Myocyte (in vitro differentiated cells): ENCODE data around the gene SLC36A3. TPM values are rescaled to one million over a fixed set of nuclear protein-coding genes. Genes with fewer than 3 reads are reported as not detected.
A peak's percentile ranks its signal among the peaks of the same experiment; 100 is the strongest.
"Not testable (repeated sequence)": the region's sequence is repeated elsewhere in the genome, so short reads cannot be mapped to it uniquely, and the experiment has no call there.

Experiments used
- DNase-seq: peaks from one replicate; pipeline ENCODE4 v3.0.0-alpha.2; 2012; ENCODE audit warnings: low read depth
- total RNA-seq: library from RNA; depleted of rRNA; stranded (reverse); fragments of >200 nt; gene quantifications from 2 replicates; pipeline ENCODE4 v1.2.3, GENCODE V29; 2014

Gene SLC36A3
- total RNA-seq, 1 donor from 2014 or later, result not detected

DNA sequence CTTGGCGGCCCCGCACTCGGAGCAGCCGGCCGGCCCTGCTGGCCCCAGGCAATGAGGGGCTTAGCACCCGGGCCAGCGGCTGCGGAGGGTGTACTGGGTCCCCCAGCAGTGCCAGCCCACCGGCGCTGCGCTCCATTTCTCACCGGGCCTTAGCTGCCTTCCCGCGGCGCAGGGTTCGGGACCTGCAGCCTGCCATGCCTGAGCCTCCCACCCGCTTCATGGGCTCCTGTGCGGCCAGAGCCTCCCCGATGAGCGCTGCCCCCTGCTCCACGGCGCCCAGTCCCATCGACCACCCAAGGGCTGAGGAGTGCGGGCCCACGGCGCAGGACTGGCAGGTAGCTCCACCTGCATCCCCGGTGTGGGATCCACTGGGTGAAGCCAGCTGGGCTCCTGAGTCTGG, 5.7 kb upstream of the SLC36A3 start:
- not testable (repeated sequence) for DNase-seq

DNA sequence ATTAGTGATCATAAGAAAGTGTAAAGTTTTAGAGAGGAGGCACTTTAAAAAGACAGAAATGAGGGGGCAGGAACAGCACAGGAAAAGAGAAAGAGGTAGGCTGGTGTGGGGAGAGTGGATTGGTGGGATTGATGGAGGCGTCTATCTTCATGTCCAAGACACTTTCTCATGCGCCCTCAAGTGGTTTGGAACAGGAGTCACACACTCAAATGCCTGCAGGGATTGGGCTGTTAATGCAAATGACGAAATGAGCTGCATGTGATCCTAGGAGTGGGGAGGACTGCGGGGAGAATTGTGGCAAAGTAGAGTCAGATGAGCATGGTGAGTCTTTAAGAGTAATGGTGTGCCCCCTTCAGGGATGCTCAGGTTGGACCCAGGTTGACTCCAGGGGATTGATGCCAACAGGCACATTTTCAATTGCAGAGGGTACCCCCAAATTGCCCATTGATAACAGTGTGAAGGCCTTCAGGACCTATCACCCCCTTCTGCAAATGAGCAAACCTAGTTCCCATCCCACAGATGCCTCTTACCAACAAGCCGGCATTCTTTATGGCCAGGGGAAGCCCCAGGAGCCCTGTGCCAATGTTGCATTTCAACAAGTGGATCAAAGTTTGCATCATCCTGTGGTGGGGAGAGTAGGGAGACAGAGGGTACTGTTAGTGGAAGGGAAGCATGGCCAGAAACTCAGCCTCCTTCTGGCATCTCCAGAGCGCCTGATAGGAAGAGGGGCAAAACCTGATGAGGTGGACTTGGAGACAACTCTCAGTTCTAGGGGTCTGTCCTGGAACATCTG, 5.3 kb downstream of the SLC36A3 start:
- no peak for DNase-seq

DNA sequence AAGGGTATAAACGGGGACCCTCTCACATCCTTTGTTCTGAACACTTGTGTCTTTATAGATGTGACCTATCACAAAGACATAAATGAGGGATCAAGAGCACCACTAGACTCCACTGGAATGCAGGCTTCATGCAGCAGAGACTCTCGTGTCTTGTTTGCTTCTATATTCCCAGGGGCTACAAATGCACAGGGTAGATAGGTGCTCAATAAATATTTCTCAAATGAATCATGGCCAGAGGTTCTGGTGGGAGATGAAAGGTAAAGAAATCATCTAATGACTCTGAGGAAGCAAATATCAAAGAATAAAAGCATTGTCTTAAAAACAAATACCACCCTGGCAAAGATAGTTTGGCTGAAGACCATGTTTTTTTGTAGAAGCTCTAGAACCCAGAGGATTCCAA, 6.6 kb downstream of the SLC36A3 start:
- no peak for DNase-seq

DNA sequence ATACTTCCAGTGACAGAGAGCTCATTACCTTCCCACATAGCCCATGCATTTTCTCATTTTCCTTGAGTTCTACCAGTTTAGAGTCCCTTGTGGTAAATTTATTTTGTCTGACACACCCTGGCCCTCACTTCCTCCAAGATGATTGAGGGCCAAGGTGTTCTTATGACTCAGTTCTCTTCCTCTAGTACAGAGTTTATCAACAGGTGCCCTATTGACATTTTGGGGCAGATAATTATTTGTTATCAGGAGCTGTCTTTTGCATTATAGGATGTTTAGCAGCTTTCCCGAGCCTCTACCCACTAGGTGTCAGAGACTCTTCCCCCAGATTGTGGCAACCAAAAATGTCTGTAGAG, 7.1 kb downstream of the SLC36A3 start:
- no peak for DNase-seq

DNA sequence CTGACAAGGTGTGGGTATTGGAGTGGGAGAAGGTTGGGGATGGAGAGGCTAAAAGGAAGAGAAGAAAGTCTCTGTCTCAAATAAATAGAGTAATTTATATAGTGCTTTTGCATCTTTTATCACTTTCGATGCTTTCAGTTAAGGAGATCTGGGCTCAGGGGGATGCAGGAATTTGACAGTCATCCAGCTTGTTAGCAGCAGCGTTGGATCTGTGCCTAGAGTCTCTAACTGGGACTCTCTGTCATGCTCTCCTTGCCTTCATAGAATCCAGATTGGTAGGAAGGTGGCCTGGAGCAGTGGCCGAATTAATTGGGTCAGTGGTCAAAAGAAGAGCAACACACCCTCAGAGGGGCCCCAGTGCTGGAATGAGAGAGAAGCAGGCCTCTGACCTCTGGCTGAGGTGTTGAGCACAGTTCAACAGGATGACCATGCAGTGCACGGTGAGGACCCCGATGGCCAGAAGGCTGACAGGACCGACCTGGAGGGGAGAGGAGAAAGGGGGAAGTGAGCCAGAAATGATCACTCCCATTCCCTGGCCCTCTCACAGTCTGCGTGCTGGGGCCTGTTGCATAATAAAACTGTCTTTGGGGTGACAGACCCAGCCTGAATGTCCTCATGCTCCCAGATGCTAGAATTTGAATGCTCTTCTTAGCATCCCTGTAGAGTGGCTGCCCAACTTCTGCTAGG, 7.6 kb downstream of the SLC36A3 start:
- DNase-seq, result no peak

DNA sequence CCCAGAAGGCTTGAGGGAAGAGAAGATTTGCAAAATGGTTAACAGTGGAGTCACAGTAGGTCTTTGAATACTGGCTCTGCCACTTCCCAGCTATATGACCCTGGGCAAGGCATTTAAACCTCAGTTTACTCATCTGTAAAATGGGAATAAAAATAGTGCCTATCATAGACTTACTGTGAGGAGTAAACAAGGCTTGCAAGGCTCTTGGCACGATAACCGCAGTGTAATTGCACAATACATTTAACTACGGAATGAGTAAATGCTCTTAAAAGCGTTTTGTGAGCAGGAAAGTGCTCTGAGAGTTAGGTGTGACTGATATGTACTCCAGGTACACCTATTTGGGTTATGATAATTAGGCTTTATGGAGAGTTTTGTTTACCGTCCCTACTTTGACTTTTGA, 8.4 kb downstream of the SLC36A3 start:
- no peak for DNase-seq

DNA sequence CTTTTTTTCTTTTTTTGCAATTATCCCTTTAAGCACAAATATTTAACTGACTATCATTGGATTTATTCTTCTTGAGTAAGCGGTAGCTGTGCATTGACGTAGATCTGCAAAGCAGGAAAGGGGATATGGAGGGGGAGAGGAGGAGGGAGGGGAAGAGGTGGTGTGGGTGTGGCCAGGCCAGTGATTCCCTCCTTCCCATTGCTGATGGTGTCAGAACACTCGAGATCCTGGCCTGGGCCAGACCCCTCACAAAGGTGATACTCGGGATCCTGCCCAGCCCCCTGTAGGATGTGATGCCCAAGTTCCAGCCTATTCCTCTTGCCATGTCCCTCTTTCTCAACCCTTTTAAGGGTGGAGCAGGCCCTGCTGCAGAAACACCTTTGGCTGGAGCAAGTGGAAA, 9.9 kb downstream of the SLC36A3 start:
- no peak for DNase-seq

DNA sequence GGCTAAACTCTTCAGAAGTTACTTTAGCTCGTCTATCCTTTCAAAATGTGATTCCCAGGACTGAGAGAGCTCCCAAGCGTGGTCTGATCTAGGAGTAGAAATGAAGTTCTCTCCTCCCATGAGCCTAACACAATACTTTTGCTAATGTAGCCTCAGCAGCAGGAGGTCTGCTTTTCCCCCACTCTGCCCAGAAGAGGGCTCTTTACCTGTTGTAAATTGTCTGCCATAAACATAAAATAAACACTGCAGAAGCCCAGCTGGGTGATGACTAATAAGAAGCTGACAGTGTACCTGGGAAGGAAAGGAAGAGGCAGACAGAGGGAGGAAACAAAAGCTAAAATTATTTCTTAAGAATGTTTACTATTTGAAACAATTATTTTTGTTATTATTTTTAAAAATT, 15.4 kb downstream of the SLC36A3 start:
- DNase-seq, result no peak

DNA sequence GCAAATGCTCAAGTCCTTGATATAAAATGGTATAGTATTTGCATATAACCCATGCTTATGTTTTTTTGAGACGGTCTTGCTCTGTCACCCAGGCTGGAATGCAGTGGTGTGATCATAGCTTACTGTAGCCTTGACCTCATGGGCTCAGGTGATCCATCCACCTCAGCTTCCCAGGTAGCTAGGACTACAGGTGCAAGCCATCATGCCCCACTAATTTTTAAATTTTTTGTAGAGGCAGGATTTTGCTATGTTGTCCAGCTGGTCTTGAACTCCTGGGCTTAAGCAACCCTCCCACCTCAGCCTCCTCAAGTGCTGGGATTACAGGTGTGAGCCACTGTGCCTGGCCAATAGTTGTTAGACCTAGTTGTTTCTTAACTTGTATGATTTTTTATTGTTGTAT, 17.3 kb downstream of the SLC36A3 start:
- DNase-seq, result no peak

DNA sequence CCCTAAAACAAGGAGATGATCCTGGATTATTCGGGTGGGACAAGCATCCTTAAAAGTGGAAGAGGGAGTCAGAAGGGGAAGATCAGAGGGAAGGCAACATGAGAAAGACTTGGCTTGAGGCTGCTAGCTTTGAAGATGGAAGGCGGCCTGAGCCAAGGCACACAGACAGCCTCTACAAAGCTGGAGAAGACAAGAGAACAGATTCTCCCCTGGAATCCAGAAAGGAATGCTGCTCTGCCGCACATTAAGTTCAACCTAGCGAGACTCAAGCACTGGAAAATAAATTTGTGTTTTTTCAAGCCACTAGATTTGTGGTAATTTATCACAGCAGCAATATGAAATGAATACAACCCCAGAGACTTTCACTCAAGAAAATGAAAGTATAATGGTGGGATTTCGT, 17.9 kb downstream of the SLC36A3 start:
- DNase-seq, result no peak

DNA sequence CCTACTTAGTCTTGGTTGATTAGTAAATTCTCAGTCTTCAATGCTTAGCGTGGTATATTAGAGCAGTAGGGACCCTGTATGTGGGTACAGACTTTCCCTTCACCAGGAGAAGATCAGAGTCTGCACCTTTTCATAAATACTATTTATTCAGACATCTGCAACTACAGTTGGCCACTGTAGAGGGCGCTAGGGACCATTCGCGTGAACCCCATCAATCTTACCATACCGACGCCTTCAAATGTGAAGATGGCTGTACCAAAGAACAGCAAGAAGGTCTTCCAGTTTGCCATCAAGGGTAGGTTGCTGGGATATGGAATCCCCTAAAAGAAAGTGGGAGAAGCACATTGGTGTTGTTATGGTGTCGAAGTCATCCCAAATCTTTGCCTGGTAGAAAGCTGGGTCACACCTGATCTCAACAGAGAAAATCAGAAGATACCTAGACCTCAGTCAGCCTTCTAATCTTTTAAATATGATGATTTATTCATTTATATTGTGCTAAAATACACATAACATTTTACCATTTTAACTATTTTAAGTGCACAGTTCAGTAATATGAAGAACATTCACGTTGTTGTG, 19.1 kb downstream of the SLC36A3 start:
- no peak for DNase-seq

DNA sequence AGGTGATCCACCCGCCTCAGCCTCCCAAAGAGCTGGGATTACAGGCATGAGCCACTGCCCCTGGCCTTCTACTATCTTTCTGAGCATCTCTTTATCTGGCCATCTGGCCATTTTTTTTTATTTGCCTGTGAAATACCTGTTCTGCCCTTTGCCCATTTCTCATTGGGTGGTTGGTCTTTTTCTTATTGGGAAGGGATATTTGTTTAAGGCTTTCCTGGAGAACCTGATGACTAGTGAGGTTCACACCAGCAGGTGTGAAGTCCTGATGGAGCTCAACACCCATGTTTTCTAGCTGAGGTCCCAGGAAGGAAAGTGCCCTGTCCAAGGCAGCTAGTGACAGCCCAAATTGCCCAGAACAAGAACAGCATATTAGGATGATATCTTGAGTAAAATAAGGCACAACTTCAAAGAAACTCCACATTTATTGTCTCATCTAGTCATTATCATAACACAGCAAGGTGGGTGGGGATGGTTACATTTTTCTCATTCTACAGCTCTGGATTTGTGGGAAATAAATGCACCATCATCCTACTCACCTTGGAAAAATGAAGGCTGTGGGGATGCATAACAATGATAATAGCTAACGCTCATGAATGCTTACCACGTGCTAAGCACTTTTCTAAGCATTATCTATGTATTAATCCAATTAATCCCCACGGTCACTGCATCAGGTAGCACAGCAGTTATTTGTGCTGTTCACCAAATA, 20.3 kb downstream of the SLC36A3 start:
- no peak for DNase-seq

DNA sequence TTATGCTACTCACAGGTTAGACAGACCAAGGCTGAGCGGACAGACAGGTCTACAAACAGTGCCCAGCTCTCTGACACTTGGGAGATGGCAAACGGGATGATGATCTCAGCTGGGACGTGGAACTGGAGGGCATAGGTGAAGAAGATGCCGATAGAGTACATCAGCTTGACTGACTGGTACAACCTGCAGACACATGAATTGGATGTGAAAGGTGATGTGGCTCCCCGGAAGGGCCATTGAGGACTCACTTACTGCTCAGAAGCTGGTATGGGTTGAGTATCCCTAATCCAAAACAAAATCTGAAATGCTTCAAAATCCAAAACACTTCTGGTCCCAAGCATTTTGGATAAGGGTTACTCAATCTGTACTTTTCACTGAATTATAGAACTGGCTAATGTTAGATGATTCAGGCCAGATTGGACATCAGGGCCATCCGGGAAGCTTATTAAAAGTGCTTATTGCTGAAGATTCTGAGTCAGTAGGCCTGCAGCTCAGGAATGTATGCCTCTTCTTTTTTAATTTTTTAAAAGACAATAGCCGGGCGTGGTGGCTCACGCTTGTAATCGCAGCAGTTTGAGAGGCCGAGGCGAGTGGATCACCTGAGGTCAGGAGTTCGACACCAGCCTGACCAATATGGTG, 22.4 kb downstream of the SLC36A3 start:
- DNase-seq, result no peak

DNA sequence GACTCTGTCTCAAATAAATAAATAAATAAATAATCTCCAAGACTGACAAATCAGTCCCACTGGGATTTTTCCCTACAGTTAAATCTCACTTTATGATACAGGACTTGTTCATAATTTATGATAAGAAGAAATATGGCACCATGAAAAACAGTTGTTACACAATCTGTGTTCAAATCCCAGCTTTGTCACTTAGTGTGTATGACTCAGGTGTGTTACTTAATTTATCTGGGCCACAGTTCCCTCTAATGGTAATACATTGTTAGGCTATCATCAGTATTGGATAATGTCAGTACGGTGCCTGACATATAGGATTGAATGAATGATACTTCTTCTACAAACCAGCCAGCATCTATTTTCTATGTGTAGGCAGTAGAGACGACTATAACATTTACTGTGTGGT, 23.1 kb downstream of the SLC36A3 start:
- no peak for DNase-seq

DNA sequence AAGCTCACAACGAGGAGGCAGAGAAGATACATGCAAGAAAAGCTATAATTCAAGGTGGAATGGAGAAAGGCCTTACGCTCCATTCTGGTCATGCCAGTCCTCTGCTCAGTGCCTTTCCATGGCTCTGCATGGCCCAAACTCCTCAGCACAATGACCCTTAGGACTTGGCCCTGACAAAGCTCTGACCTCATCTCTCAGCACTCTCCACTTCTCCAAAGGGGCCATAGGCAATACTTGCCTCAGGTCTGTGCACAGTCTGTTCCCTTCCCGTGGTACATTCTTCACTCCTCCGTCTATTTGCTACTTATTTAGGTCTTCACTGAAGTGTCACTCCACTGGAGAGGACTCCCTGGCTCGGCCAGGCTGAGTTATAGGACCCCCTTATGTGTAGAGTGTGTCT, 24.7 kb downstream of the SLC36A3 start:
- DNase-seq, result no peak

DNA sequence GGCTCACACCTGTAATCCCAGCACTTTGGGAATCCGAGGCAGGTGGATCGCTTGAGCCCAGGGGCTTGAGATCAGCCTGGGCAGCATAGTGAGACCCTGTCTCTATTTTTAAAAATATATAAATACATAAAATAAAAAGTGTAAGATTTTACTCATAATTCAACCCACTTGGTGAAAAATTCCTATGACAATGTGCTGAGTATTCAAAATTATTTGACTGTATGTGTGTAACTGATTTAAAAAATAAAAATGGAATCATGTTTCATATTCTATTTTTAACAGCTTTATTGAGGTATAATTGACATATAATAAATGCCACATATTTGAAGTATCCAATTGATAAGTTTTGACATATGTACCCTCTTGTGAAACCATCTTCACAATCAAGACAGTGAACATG, 27.8 kb downstream of the SLC36A3 start:
- no peak for DNase-seq

DNA sequence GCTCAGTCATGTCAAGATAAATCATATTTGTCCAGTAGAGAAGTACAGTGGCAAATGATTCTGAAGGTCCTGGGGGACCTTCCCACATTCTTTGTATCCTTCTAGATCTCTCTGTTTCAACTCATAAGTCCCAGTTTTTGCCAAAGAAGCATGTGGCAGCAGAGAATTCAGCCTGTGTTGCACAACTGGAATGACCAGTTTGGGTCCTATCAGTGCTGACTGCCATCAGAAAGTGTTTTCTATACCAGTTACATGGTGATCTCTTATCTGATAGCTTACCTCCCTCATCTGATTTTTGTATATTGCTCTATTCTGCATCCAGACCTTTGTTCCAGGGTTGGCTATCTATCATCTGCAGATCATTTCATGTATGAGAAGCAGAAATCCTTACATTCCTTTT, 28.9 kb downstream of the SLC36A3 start:
- no peak for DNase-seq

DNA sequence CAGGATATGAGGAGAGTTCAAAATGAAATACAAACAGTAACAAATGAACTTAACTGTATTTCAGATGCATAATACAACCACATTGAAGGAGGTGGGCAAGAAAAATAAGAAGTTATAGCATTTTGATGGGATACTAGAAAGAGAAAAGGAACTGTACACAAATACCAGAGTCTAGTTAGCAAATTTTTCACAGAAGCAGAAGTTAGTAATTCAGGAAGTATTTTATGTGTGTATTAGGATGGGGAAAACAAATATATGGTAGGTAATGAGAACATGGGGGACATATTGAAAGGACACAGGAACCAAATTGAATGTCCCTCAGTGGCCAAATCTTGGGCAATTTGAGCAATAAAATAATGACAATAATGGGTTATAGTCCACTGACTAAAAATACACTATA, 32.2 kb downstream of the SLC36A3 start:
- no peak for DNase-seq

DNA sequence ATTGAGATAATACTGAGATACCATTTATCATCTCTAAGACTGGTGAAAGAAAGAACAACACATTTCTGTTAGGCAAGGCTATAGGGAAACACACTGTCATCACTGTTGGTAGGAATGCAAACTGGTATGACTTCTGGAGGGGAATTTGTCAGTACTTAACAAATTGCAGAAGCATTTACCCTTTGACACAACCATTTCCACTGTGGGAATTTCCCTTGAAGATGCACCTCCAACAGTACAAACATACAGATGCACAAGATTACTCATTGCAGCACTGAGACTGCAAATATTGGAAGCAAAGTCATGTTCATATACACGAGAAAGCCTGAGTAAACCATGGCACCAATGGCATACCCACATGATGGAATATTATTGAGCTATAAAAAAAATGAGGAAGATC, 33.0 kb downstream of the SLC36A3 start:
- no peak for DNase-seq

DNA sequence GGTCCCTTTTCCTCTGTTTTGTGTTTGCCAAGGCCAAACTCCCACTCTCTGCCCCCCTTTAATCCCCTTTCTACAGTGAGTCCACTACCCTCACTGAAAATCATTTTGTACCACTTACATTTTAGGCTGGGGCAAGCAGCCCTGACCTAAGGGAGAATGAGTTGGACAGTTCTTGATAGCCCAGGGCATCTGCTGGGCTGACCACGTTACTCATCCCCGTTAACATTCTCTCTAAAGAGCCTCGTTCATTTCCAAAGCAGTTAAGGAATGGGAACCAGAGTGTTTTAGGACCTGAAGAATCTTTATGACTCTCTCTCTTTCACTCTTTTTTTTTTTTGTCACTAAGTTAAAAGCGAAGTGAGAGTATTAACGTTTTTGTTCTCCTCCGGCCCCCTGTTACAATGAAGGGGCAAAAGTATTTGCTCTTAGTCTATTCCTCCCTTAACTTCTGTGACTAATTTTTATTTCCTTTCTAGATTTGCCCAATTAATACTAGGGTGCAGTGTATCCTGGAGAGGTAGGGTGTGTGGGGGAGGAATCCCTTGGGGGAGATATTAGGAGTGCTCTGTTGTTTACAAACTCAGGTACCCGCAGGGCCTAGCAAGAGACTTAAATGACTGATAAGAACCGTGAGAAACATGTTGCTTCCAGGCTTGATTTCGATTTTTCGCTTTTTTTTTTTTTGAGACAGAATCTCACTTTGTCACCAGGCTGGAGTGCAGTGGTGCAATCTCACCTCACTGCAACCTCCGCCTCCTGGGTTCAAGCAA, 35.9 kb downstream of the SLC36A3 start:
- peak; percentile 12 for DNase-seq

DNA sequence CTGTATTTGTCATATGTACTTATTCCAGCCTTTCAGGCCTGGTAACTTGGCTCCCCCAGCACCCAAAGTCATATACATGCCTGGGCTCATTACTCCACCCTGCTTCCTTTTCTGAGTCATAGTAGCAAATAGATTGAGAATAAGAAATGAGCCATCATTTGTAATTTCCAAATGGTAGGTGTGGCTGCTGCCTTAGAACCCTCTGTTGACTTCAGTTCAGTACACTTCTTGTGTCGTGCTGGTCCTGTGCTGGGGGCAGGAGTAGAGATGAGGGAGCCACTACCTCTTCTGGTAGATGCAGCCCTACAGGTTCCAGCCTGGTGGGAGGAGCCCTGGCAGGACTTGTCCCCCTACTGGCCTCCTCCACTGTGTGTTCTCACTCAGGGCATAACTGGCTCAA, 39.5 kb downstream of the SLC36A3 start:
- DNase-seq, result no peak
